Stomach (tissue), 9 donors: Measurements from ENCODE around the gene CHAT. TPM values are rescaled to one million over a fixed set of nuclear protein-coding genes. Genes with fewer than 3 reads are reported as not detected.

Experiments used
- DNase-seq, 2 donors: peaks; one replicate each; pipeline versions ENCODE4 v3.0.0 to v3.0.0-alpha.2; 2013 to 2019
- H3K27ac ChIP-seq, 5 donors: fragments of 200-600 bp in 4 of 5; sonication (generic) in 4 of 5; one replicate each; pipeline ENCODE4 v1.5.1; 2013 to 2019; ENCODE audit warnings: mild to moderate bottlenecking in 1 of 5, moderate library complexity in 1 of 5
- H3K27me3 ChIP-seq, 3 donors: fragments of 200-600 bp; sonication (generic); one replicate each; pipeline ENCODE4 v1.5.1; 2017 to 2019; ENCODE audit warnings: mixed run types in 1 of 3
- H3K36me3 ChIP-seq, 4 donors: fragments of 200-600 bp; sonication (generic); 1 replicate in 3 of 4; 2 replicates in 1 of 4; pipeline ENCODE4 v1.5.1; 2016 to 2019
- H3K4me1 ChIP-seq, 4 donors: fragments of 200-600 bp; sonication (generic); one replicate each; pipeline ENCODE4 v1.5.1; 2016 to 2019
- H3K4me3 ChIP-seq, 4 donors: fragments of 200-600 bp; sonication (generic) in 3 of 4; one replicate each; pipeline ENCODE4 v1.5.1; 2016 to 2019; ENCODE audit warnings: mild to moderate bottlenecking in 1 of 4
- H3K9me3 ChIP-seq, 4 donors: fragments of 200-600 bp; sonication (generic); one replicate each; pipeline ENCODE4 v1.5.1; 2016 to 2019
- EP300 ChIP-seq: sonication (generic); formaldehyde crosslinking; IDR thresholded peaks from one replicate; pipeline ENCODE4 v1.6.1; 2017; ENCODE audit warnings: antibody characterized with exemption
- POLR2A ChIP-seq, 4 donors: fragments of 450-650 bp; IDR thresholded peaks; one replicate each; pipeline ENCODE4 v1.6.1; 2016; ENCODE audit warnings: antibody characterized with exemption in 4 of 4, control low read depth in 2 of 4, mild to moderate bottlenecking in 1 of 4, moderate library complexity in 1 of 4
- POLR2AphosphoS5 ChIP-seq, 3 donors: sonication (generic); formaldehyde crosslinking; IDR thresholded peaks; one replicate each; pipeline ENCODE4 v1.6.1; 2016; ENCODE audit warnings: antibody characterized with exemption in 3 of 3
- WGBS, 5 donors: extraction: QIAGEN DNeasy Blood & Tissue Kit in 3 of 5; methylation state at CpG; one replicate each; pipeline versions ENCODE4 v1.1.5 to v1.1.7; 2013 to 2018; 5-methylcytosine and 5-hydroxymethylcytosine counted together
- intact Hi-C: fragments of 100-400 bp; cut with DNase I; formaldehyde crosslinking; loops from one replicate; pipeline ENCODE4 v1.15.1; 2023; ENCODE audit warnings: low total_unique reads
- polyA plus RNA-seq, 3 donors: library from polyadenylated mRNA; stranded (reverse); fragments of 200-250 nt; gene quantifications; one replicate each; pipeline ENCODE4 v1.2.3, GENCODE V29; 2013
- total RNA-seq, 5 donors: library from RNA; depleted of rRNA; stranded (reverse); fragments of >200 nt; gene quantifications; one replicate each; pipeline versions ENCODE4 v1.1.0 to v1.2.3, GENCODE V29; 2014 to 2016
- TF ChIP-seq, protein P1 (sequence below), 7 experiments: fragments of 450-650 bp in 4 of 7; fragments of 200-600 bp in 3 of 7; sonication (generic) in 3 of 7; IDR thresholded peaks; one replicate each; pipeline ENCODE4 v1.5.1; 2016 to 2019; ENCODE audit warnings: antibody characterized with exemption in 7 of 7, control low read depth in 2 of 7, mild to moderate bottlenecking in 1 of 7
- donor health status: healthy with polysubstance abuse.
- donor health status: Bipolar disorder and iron deficiency.
- donor health status: healthy.

CHAT gene
- total and polyA plus RNA-seq, 8 donors, result 8.7 TPM; not detected in 7

DNA sequence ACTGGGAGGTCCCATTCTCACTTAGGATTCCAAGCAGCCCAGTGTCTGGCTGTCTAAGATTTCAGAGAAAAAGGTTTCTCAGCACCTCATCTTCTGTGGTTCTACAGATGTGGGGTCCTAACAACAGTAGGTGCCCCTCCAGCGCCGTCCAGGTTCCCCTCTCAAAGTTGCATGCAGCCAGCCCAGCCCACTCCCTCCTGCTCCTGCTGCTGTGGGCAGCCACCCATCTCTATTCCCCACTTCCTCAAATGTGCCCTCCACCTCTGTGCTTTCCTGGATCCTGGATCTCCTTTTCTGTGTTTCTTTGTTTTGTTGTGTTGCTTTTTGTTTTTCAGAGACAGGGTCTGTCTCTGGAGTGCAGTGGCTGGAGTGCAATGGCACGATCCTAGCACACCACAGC lies 17.0 kb upstream of the CHAT start:
- H3K27me3 ChIP-seq, result peaks cover 0 to 67% (median 0%) of the 10 kb centered on the region in 3 donors
- H3K4me1 ChIP-seq, result no peaks in the 10 kb centered on the region
- intact Hi-C loops, result no loop called here
- TF ChIP-seq, protein P1, sequence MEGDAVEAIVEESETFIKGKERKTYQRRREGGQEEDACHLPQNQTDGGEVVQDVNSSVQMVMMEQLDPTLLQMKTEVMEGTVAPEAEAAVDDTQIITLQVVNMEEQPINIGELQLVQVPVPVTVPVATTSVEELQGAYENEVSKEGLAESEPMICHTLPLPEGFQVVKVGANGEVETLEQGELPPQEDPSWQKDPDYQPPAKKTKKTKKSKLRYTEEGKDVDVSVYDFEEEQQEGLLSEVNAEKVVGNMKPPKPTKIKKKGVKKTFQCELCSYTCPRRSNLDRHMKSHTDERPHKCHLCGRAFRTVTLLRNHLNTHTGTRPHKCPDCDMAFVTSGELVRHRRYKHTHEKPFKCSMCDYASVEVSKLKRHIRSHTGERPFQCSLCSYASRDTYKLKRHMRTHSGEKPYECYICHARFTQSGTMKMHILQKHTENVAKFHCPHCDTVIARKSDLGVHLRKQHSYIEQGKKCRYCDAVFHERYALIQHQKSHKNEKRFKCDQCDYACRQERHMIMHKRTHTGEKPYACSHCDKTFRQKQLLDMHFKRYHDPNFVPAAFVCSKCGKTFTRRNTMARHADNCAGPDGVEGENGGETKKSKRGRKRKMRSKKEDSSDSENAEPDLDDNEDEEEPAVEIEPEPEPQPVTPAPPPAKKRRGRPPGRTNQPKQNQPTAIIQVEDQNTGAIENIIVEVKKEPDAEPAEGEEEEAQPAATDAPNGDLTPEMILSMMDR (IDR thresholded peaks at IDR 0.05), result no peak
- TF ChIP-seq POLR2A (IDR thresholded peaks at IDR 0.05) (no peak), EP300 (no peak), POLR2AphosphoS5 (IDR thresholded peaks at IDR 0.05) (no peak)
- no peak overlapping the region for H3K4me3 ChIP-seq
- WGBS, 5 donors, result 53 to 87% (median 63%) methylated on average over 3 of the region's 3 CpGs
- H3K36me3 ChIP-seq, result no peaks in the 10 kb centered on the region
- H3K9me3 ChIP-seq, result no peaks in the 10 kb centered on the region
- no peak overlapping the region for H3K27ac ChIP-seq
- DNase-seq, result no peak

DNA sequence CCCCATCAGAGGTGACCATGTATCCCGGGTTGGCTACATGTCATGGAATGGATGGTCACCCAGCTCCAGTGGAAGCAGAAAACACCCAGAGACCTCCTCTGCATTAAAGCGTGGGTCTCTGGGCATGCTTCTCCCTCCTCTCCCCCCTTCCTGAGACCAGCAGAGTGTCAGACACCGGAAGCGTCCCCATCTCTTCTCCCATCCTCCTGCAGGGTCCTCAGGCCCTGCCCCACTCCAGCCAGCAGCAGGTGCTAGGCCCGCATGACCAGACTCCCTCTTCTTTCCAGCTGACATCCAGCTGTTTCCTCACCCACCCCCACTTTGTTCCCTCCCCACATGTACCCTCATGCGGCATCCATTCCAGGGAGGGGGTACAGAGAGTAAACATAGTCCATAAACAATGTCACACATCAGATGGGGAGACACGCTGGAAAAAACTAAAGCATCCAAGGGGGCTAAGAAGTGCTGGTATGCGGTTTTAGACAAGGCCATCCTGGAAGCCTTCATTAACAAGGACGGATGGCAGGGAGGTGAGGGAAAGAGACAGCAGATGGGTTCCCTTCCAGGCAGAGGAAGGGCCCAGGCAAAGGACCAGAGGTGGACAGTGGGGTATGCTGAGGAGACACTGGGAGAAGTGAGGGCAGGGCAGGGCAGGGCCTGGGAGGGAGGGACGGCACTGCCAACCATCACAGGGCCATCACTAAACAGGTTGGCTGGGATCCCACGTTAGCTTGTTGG lies 16.2 kb upstream of the CHAT start:
- 67 to 78% (median 71%) methylated on average over 10 to 11 of the region's 11 CpGs for WGBS, 5 donors
- Histone ChIP-seq H3K27ac (no peak overlapping the region), H3K27me3 (peaks cover 0 to 69% (median 0%) of the 10 kb centered on the region in 3 donors), H3K4me3 (no peak overlapping the region), H3K9me3 (no peaks in the 10 kb centered on the region), H3K36me3 (no peaks in the 10 kb centered on the region), H3K4me1 (no peaks in the 10 kb centered on the region)
- intact Hi-C loops, result no loop called here
- DNase-seq, result no peak
- TF ChIP-seq, protein P1 (IDR thresholded peaks at IDR 0.05), result no peak
- TF ChIP-seq EP300 (no peak), POLR2AphosphoS5 (IDR thresholded peaks at IDR 0.05) (no peak), POLR2A (IDR thresholded peaks at IDR 0.05) (no peak)

DNA sequence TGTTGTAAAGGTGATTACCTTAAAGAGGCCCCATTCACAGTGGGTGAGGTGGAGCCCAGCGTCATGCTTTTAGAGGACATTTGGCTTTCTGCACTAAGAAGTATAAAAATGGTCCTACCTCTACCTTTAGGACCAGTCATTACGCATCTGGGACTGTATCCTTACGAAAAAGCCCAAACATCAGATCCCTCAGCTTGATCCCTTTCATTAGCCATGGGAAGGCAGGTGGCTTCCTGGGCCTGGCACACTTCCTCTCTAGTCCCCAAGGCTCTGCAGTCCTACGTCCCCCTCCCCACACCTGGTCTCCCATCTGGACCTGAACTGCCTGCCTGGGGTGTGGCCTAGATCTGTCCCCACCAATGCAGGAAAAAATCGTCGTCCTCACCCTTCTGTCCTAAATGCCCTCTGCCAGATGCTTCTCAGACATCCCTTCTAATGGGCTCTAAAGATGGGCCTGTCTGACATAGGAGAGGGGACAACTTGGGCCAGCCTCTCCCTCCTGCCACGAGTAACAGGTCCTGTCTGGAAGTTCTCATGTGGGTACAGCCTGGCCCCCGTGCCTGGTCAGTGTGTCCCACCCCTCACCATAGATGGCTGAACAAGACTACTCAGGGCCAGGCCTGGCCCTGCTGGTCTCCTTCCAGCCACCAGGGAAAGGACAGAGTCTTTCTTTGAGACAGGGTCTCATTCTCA lies 15.5 kb upstream of the CHAT start:
- TF ChIP-seq POLR2AphosphoS5 (IDR thresholded peaks at IDR 0.05) (no peak), EP300 (no peak), POLR2A (IDR thresholded peaks at IDR 0.05) (no peak)
- TF ChIP-seq, protein P1 (IDR thresholded peaks at IDR 0.05), result no peak
- no peak for DNase-seq
- Histone ChIP-seq H3K4me3 (no peak overlapping the region), H3K27me3 (peaks cover 0 to 69% (median 5%) of the 10 kb centered on the region in 3 donors), H3K9me3 (no peaks in the 10 kb centered on the region), H3K36me3 (no peaks in the 10 kb centered on the region), H3K27ac (no peak overlapping the region), H3K4me1 (no peaks in the 10 kb centered on the region)
- intact Hi-C loops, result no loop called here
- 65 to 79% (median 77%) methylated on average over 8 of the region's 8 CpGs for WGBS, 5 donors

DNA sequence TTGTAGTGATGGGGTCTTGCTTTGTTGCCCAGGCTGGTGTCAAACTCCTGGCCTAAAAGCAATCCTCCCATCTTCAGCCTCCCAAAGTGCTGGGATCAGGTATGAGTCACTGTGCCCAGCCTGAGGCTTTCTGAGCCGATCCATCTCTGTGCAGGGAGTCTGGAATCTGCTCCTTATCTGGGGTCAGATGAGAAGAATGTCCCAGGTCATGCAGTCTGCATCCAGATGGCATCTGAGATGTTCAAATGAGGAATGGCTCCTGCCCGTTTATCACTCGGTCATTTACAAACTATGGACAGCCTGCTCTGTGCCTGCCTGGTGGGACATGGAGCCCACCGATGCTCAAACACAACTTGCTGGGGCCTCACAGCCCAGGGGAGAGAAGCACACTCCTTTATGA lies 14.9 kb upstream of the CHAT start:
- no peaks in the 10 kb centered on the region for H3K36me3 ChIP-seq
- WGBS, 5 donors, result 33 to 49% (median 43%) methylated on average over 4 of the region's 4 CpGs
- no peak for DNase-seq
- no peak overlapping the region for H3K27ac ChIP-seq
- no peaks in the 10 kb centered on the region for H3K9me3 ChIP-seq
- H3K4me1 ChIP-seq, result no peaks in the 10 kb centered on the region
- TF ChIP-seq, protein P1 (IDR thresholded peaks at IDR 0.05), result no peak
- no peak for TF ChIP-seq POLR2A (IDR thresholded peaks at IDR 0.05)
- TF ChIP-seq POLR2AphosphoS5 (IDR thresholded peaks at IDR 0.05), result no peak
- no peak for TF ChIP-seq EP300
- intact Hi-C loops, result no loop called here
- H3K27me3 ChIP-seq, result peaks cover 0 to 66% (median 5%) of the 10 kb centered on the region in 3 donors
- no peak overlapping the region for H3K4me3 ChIP-seq
